Measurements from ENCODE around the gene TBC1D8B.

The TBC1D8B gene

DNA sequence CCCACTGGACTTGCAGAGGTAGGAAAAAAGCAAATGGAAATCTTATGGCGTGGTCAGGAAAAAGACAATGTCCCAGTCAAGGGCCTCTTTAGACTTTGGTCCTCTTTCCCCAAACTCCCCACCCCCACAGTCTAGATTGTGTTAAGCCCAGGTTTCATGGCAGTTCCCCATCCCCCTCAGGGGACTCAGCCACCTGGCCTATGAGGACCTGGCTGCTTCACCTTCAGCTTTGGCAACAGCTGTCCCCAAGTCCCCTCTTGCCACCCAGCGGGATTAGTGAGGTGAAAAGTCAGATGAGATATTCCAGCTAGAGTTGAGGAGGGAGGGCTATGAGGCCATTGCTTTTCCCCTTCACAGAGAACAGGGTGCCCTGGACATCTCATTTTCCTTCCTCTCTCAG is 100.2 kb downstream of the TBC1D8B start:
- Mint-ChIP-seq H3K27ac (peak overlapping the region; percentile 36), H3K4me1 (peaks cover 73% of the 10 kb centered on the region), H3K36me3 (ENCODE audit: low read depth) (no peaks in the 10 kb centered on the region), H3K27me3 (ENCODE audit: low read depth, poor library complexity) (peaks cover 16% of the 10 kb centered on the region), H3K9me3 (peaks cover 43% of the 10 kb centered on the region), H3K4me3 (no peak overlapping the region)
- TF ChIP-seq, protein P1, sequence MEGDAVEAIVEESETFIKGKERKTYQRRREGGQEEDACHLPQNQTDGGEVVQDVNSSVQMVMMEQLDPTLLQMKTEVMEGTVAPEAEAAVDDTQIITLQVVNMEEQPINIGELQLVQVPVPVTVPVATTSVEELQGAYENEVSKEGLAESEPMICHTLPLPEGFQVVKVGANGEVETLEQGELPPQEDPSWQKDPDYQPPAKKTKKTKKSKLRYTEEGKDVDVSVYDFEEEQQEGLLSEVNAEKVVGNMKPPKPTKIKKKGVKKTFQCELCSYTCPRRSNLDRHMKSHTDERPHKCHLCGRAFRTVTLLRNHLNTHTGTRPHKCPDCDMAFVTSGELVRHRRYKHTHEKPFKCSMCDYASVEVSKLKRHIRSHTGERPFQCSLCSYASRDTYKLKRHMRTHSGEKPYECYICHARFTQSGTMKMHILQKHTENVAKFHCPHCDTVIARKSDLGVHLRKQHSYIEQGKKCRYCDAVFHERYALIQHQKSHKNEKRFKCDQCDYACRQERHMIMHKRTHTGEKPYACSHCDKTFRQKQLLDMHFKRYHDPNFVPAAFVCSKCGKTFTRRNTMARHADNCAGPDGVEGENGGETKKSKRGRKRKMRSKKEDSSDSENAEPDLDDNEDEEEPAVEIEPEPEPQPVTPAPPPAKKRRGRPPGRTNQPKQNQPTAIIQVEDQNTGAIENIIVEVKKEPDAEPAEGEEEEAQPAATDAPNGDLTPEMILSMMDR (IDR thresholded peaks at IDR 0.05) = no peak
- DNase-seq = no peak

DNA sequence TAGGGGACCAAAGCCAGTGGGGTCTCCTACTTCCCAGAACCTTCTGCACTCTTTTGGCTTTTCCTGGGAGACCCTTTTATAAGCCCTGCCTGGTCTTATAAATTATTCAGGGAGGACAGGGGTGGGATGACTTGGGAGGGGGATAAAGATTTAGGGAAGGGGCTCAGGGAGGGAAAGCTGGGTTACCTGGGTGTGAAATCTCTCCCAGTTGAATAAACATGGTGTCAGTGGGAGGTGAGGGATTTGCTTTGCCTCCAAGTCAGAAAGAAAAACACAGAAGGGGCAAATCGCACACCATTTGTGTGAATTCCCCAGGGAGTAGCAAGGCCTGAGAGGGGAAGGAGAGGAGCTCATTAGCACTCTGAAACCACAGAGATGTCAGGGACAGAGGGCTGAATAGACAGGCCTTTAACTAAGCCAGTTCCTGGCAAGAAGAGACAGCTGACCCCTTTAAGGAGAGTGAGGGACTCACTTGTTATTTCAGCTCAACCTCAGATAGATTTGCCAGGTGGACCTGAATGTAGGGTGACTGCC is 100.9 kb downstream of the TBC1D8B start, which contains the start of gene RIPPLY1:
Gene RIPPLY1, minus strand, starts transcription at position 51 of the 534 bp plus-strand sequence. CDS start 54 bp downstream, outside the sequence.
- Mint-ChIP-seq H3K9me3 (peaks cover 49% of the 10 kb centered on the region), H3K4me1 (peaks cover 79% of the 10 kb centered on the region), H3K36me3 (ENCODE audit: low read depth) (no peaks in the 10 kb centered on the region), H3K4me3 (no peak within 1 kb of the TSS), H3K27me3 (ENCODE audit: low read depth, poor library complexity) (peaks cover 16% of the 10 kb centered on the region), H3K27ac (peak within 1 kb of the TSS; percentile 96)
- no peak for DNase-seq
- TF ChIP-seq, protein P1 (IDR thresholded peaks at IDR 0.05) = no peak

DNA sequence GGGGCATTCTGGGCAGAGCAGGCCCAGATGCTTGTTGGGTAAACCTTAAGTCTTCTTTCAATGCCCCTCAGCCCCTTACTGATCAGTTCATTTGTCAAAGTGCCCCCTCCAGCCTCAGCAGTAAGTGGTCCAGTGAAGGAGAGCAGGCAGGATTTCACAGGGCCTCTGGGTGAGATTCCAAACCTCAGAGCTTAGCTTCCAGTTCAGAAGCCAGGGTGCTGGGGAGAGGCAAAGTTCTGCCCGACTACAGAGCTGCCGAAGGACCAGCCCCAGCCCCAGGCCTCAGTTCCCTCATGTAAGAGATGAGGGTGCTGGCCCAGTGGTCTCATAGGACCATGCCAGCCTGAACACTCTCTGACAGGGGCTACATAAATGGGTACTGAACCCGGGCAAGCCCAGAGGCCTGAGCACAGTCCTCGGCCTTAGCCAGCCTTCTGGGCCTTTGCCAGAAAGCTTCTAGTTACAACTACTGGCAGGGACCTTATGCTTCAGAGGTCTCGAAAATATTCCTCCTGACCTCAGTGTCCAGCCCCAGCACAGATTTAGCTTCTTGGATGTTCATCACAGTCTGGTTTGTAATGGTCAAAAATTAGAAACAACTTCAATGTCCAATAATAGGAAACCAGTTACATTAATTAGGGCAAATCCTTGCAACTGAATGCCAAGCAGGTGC is 101.5 kb downstream of the TBC1D8B start:
- TF ChIP-seq, protein P1 (IDR thresholded peaks at IDR 0.05) = no peak

DNA sequence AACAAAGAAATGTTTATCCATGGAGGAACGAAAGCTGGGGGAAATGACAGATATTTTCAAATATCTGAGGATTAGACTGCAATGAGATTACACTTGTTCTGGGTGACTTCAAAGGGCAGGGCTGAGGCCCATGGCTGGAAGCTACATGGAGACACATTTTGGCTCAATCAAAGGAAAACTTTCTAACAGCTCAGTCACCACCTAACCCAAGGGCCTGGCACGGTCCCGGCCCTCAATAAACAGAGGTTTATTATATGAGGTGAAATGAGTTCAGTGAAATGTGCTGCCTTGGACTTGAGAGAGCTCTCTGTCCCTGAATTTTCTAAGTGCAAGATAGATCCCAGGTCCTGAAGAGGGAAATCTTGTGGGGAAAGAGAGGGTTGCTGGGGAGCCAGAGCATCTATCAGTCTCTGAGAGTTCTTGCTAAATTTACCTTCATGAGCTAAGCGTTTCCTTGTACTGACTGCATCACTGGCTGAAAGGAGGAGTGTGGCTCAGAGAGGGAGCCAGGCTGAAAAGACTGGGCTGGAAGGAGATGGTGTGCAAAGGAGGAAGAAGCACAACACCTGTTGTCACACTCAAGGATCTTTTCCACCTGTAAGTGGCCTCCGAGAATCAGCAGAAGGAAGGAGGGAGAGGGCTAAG is 102.7 kb downstream of the TBC1D8B start:
- TF ChIP-seq, protein P1 (IDR thresholded peaks at IDR 0.05) = no peak
- H3K9me3 Mint-ChIP-seq = peaks cover 50% of the 10 kb centered on the region
- H3K27me3 Mint-ChIP-seq (ENCODE audit: low read depth, poor library complexity) = peaks cover 16% of the 10 kb centered on the region
- DNase-seq = no peak
- H3K4me3 Mint-ChIP-seq = no peak overlapping the region
- no peak overlapping the region for H3K27ac Mint-ChIP-seq
- H3K4me1 Mint-ChIP-seq = peaks cover 68% of the 10 kb centered on the region
- no peaks in the 10 kb centered on the region for H3K36me3 Mint-ChIP-seq (ENCODE audit: low read depth)

More for the DNA sequence above, 101.5 kb downstream of the TBC1D8B start:
- DNase-seq = no peak
- no peak overlapping the region for H3K4me3 Mint-ChIP-seq
- H3K36me3 Mint-ChIP-seq (ENCODE audit: low read depth) = no peaks in the 10 kb centered on the region
- H3K27me3 Mint-ChIP-seq (ENCODE audit: low read depth, poor library complexity) = peaks cover 19% of the 10 kb centered on the region
- H3K27ac Mint-ChIP-seq = peak overlapping the region; percentile 96
- H3K9me3 Mint-ChIP-seq = peaks cover 51% of the 10 kb centered on the region
- peaks cover 79% of the 10 kb centered on the region for H3K4me1 Mint-ChIP-seq

DNA sequence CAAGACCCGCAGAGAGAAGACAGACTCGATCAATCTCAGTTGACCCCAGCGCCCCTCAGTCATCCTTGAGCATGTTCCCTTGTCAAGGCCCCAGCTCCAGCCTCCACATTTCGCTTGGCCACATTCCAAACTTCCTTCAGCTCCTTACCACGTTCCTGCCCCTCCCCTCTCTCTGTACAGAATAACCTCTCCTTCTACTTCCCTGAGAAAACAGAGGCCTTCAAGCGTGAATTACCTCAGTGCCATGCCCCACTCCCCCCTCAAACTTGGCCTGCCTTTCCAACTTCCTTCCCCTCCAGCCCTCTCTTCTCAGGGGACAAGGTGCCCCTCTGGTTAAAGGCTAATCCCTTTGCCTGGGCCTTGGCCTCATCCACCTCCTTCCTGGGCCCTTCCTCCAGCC is 103.9 kb downstream of the TBC1D8B start:
- TF ChIP-seq, protein P1 (IDR thresholded peaks at IDR 0.05) = no peak
- H3K27me3 Mint-ChIP-seq (ENCODE audit: low read depth, poor library complexity) = peaks cover 11% of the 10 kb centered on the region
- peak overlapping the region; percentile 2 for H3K27ac Mint-ChIP-seq
- peaks cover 63% of the 10 kb centered on the region for H3K4me1 Mint-ChIP-seq
- peaks cover 52% of the 10 kb centered on the region for H3K9me3 Mint-ChIP-seq
- no peaks in the 10 kb centered on the region for H3K36me3 Mint-ChIP-seq (ENCODE audit: low read depth)
- no peak for DNase-seq
- no peak overlapping the region for H3K4me3 Mint-ChIP-seq

Measured in nephron progenitor cell (in vitro differentiated cells).